Measurements from ENCODE around the gene BLOC1S6. TPM values are rescaled to one million over a fixed set of nuclear protein-coding genes. Genes with fewer than 3 reads are reported as not detected.

BLOC1S6 gene
- total RNA-seq, 2 donors from 2014 or later, result 37.7 to 46.6 TPM

DNA sequence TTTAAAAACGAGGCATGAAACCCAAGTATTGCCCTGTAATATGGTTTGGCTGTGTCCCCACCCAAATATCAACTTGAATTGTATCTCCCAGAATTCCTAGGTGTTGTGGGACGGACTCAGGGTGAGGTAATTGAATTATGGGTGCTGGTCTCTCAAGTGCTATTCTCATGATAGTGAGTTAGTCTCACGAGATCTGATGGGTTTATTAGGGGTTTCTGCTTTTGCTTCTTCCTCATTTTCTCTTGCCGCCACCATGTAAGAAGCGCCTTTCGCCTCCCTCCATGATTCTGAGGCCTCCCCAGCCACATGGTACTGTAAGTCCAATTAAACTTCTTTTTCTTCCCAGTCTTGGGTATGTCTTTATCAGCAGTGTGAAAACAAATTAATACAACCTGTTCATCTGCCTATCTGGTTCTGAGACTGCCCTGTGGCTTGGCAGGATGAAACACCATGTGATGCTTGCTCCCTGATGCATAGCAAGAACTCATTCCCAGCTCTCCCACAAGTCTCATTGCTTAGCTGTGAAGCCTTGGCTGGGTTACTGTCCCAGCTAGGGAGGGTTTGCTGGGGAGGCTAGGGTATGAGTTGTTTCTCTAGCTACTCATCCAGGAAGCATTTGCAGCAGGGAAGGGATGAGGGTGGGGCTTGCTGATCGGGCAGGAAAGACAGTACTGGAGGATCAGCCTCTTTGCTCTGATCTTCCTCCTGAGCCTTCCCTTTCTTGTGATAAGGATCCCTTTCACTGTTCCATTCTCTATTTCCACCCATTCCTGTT, 43.9 kb downstream of the BLOC1S6 start:
- TF ChIP-seq, protein P1, sequence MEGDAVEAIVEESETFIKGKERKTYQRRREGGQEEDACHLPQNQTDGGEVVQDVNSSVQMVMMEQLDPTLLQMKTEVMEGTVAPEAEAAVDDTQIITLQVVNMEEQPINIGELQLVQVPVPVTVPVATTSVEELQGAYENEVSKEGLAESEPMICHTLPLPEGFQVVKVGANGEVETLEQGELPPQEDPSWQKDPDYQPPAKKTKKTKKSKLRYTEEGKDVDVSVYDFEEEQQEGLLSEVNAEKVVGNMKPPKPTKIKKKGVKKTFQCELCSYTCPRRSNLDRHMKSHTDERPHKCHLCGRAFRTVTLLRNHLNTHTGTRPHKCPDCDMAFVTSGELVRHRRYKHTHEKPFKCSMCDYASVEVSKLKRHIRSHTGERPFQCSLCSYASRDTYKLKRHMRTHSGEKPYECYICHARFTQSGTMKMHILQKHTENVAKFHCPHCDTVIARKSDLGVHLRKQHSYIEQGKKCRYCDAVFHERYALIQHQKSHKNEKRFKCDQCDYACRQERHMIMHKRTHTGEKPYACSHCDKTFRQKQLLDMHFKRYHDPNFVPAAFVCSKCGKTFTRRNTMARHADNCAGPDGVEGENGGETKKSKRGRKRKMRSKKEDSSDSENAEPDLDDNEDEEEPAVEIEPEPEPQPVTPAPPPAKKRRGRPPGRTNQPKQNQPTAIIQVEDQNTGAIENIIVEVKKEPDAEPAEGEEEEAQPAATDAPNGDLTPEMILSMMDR (IDR thresholded peaks at IDR 0.05), result no peak
- Histone ChIP-seq H3K27ac (peak overlapping the region; percentile 14 to 55), H3K27me3 (no peaks in the 10 kb centered on the region), H3K9me3 (peaks cover 0 to 15% of the 10 kb centered on the region in 2 donors), H3K4me3 (peak overlapping the region in 1 of 2 donors; percentile 17), H3K36me3 (no peaks in the 10 kb centered on the region), H3K4me1 (peaks cover 0 to 7% of the 10 kb centered on the region in 2 donors)
- no peak for DNase-seq (ENCODE audit: low spot score)

DNA sequence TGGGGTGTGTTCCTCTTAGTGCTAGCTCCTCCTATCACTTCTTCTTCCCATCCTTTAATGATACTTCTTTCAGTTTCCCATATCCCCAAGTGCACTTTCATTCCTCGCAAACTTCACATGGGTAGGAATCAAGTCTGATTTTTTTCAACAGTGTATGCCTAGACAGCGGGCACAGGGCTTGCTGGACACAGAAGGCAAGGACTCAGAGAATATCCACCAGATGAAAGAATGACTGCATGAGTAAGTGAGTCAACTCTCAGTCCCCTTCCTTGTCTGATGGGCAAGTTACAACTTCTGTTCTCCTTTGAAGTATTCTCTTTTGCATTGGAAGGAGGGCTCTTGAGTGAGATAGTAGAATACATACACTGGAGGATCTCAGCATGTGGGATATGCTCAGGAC, 44.6 kb downstream of the BLOC1S6 start:
- peak overlapping the region; percentile 14 to 55 for H3K27ac ChIP-seq
- peaks cover 0 to 10% of the 10 kb centered on the region in 2 donors for H3K9me3 ChIP-seq
- no peaks in the 10 kb centered on the region for H3K27me3 ChIP-seq
- peak overlapping the region in 1 of 2 donors; percentile 17 for H3K4me3 ChIP-seq
- peaks cover 0 to 10% of the 10 kb centered on the region in 2 donors for H3K4me1 ChIP-seq
- TF ChIP-seq, protein P1 (IDR thresholded peaks at IDR 0.05), result no peak
- H3K36me3 ChIP-seq, result no peaks in the 10 kb centered on the region
- no peak for DNase-seq (ENCODE audit: low spot score)

DNA sequence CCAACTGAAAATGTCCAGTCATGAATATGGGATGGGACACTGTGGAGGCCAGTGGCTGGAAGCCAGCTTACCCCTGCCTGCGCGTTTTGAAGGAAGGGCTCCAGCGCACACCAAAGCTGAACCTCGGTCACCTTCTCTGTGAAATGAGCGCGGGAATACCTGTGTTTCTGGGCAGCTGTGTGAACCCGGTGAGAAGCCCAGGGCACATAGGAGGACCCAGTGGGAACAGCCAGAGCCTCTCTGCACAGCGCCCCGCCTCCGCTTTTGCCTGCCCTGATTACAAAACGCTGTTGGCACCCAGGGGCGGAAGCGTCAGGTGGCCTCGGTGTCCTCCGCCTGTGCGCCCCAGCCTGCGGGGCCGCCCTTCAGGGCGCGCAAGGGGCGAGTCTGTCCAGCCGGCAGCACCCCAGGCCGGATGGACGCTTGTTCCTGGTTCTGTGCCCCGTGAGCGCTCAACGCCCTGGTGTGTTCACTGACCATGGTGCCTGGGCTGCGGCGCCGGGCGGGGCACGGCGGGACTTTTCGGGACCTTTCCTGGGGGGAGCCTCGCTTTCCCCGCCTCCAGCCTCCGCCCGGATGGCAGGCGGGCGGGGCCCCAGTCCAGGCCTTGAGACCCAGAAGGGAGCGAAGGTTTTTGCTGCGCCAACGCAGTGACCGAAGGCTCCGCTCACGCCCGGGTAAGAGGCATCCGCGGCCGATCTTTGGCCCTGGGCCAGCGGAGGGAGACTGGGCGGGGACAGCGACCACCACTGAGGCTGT, 47.4 kb downstream of the BLOC1S6 start, which contains the start of gene SQOR:
Gene SQOR (plus strand): TSS at position 598 of the 759 bp plus-strand sequence. CDS start 23,895 bp downstream, outside the sequence.
- H3K36me3 ChIP-seq, result no peaks in the 10 kb centered on the region
- DNase-seq (ENCODE audit: low spot score), result peak; percentile 87
- H3K4me3 ChIP-seq, result peak within 1 kb of the TSS; percentile 76 to 81
- peaks cover 0 to 31% of the 10 kb centered on the region in 2 donors for H3K4me1 ChIP-seq
- H3K9me3 ChIP-seq, result no peaks in the 10 kb centered on the region
- no peaks in the 10 kb centered on the region for H3K27me3 ChIP-seq
- TF ChIP-seq, protein P1 (IDR thresholded peaks at IDR 0.05), result no peak
- H3K27ac ChIP-seq, result peak within 1 kb of the TSS; percentile 94 to 96

DNA sequence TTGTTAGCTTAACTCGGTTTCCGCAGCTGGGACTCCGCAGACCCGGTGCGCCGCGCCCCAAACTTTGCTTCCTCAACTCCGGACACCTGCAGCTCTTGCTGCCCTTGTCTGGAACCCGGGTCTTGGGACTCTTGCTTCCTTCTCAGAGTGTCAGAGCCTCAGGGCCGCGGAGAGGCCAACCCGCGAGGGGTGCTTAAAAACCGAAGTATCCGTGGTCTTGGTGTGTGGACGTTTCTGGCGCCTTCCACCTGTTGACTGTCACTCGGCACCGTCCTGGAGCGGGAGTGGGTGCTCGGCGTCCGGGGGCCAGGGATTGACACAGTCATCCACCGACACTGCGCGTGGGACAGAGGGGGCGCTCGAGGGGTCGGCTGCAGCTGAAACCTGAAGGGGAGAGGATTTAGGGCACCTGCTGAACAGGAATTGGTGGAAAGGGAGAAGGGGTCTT, 48.0 kb downstream of the BLOC1S6 start:
- no peaks in the 10 kb centered on the region for H3K27me3 ChIP-seq
- H3K27ac ChIP-seq, result peak overlapping the region; percentile 94 to 96
- H3K4me3 ChIP-seq, result peak overlapping the region; percentile 76 to 81
- TF ChIP-seq, protein P1 (IDR thresholded peaks at IDR 0.05), result peak; percentile 53 to 64
- no peaks in the 10 kb centered on the region for H3K9me3 ChIP-seq
- peaks cover 0 to 37% of the 10 kb centered on the region in 2 donors for H3K4me1 ChIP-seq
- DNase-seq (ENCODE audit: low spot score), result peak; percentile 77
- no peaks in the 10 kb centered on the region for H3K36me3 ChIP-seq

DNA sequence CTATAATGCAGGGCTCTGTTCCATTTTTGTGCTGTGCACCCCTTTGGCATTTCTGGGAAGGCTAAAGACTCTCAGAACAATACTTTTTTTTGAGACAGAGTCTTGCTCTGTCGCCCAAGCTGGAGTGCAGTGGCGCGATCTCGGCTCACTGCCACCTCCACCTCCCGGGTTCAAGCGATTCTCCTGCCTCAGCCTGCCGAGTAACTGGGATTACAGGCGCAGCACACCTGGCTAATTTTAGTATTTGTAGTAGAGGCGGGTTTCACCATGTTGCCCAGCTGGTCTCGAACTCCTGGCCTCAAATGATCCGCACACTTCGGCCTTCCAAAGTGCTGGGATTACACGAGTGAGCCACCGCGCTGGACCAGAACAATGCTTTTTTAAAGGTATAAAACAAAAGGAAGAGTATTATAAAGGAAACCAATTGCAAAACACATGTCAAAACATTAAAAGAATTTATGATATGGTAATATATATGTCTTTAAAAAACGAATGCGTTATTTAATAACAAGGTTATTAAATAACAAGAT, 48.6 kb downstream of the BLOC1S6 start:
- Histone ChIP-seq H3K4me1 (peaks cover 0 to 41% of the 10 kb centered on the region in 2 donors), H3K4me3 (peak overlapping the region; percentile 76 to 81), H3K27me3 (no peaks in the 10 kb centered on the region), H3K36me3 (no peaks in the 10 kb centered on the region), H3K9me3 (no peaks in the 10 kb centered on the region), H3K27ac (peak overlapping the region; percentile 94 to 96)
- no peak for DNase-seq (ENCODE audit: low spot score)
- TF ChIP-seq, protein P1 (IDR thresholded peaks at IDR 0.05), result no peak
